GM12873 (cell line): ENCODE data around the gene OMA1.

Experiments used
- CTCF ChIP-seq: IDR thresholded peaks from 2 replicates; pipeline ENCODE4 v1.5.1; 2012; ENCODE audit warnings: low read depth, mild to moderate bottlenecking, moderate library complexity, low read length, control low read depth; ENCODE audit not compliant: insufficient read depth; ENCODE audit errors: missing control alignments

OMA1 gene

DNA sequence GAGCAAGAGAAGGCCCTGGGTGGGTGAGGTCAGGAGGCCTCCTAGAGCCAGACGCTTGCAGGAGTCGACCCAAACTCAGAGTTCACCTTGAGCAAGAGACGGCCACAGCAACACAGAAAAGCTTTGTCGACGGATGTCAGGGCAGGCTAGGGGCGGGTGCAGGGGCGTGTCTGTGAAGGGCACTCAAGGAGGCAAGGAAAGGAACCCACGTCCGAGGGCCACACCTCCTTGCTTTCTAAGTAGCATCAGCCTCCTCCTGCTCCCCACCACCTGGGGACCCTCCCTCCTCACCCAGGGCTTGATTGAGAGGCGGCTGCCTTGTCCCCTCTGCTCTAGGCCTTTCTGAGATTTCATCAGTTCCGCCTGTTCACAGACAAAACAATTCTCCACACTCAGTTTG is 92.1 kb downstream of the OMA1 start:
- TF ChIP-seq CTCF, result no peak

- no peak for TF ChIP-seq CTCF
Measured at GRCh38 chr1:58451560-58452191, 94.8 kb downstream of the OMA1 start.

- no peak for TF ChIP-seq CTCF
Measured at GRCh38 chr1:58447886-58448285, 98.6 kb downstream of the OMA1 start.

DNA sequence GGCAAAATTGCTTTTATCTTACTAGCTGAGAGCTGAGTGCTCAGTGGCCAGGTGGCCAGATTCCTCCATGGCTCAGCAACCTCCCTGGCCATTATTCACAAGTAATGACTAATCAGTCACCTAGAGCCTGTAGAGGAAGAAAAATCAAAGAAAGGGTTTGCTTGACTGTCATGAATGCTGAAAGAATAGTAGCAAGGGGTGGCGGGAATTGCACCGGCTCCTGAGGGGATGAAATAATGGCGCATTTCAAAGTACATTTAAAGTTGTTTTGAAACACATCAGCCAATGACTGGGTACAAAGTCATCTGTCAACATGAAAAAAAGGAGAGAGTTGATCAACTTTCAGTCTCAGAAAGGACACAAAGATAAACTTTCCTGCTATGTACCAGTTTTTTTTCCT is 99.5 kb downstream of the OMA1 start:
- TF ChIP-seq CTCF, result no peak

DNA sequence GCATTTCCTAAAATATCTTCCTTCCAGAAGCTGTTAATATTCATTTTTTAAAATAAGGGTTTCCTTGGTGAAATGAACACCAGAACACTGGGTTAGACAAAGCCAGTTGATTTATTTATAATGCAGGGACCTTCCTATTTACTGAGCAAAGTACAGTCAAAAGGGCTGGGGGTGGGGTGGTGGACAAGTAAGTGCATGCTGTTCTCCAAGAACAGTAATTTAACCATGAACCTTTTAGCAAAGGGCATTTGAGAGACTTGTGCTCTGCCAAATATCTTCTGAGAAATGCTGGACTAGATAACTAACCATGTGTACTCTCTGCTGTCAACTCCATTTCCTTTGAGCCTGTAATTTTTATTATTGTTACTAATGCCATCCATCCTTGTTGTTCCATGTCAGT is 100.2 kb downstream of the OMA1 start:
- no peak for TF ChIP-seq CTCF

- TF ChIP-seq CTCF, result no peak
Measured at GRCh38 chr1:58443986-58444868, 102.3 kb downstream of the OMA1 start.

GRCh38 chr1:58442114-58442513 is 104.4 kb downstream of the OMA1 start:
- no peak for TF ChIP-seq CTCF
